ENCODE measurements around the gene WRAP73.
A peak's percentile ranks its signal among the peaks of the same experiment; 100 is the strongest.

Gene WRAP73

GRCh38 chr1:3649342-3650247 lies at the start of gene WRAP73:
Gene WRAP73, minus strand, starts transcription at chr1:3650103. Its CDS starts 104 bp downstream, at chr1:3649999.
- DNase-seq (ENCODE audit: low read depth): peak; percentile 72

GRCh38 chr1:3699596-3699995 lies 49.7 kb upstream of the WRAP73 start:
- no peak for DNase-seq (ENCODE audit: low read depth)

- no peak for DNase-seq (ENCODE audit: low read depth)
Measured at GRCh38 chr1:3698660-3699408, 48.9 kb upstream of the WRAP73 start.

- DNase-seq (ENCODE audit: low read depth): no peak
Measured at GRCh38 chr1:3697810-3698209, 47.9 kb upstream of the WRAP73 start.

- no peak for DNase-seq (ENCODE audit: low read depth)
Measured at GRCh38 chr1:3697104-3697503, 47.2 kb upstream of the WRAP73 start.

- DNase-seq (ENCODE audit: low read depth): no peak
Measured at GRCh38 chr1:3696689-3697088, 46.8 kb upstream of the WRAP73 start.

- DNase-seq (ENCODE audit: low read depth): no peak
Measured at GRCh38 chr1:3695326-3696217, 45.7 kb upstream of the WRAP73 start.

- no peak for DNase-seq (ENCODE audit: low read depth)
Measured at GRCh38 chr1:3693321-3693720, 43.4 kb upstream of the WRAP73 start.

- DNase-seq (ENCODE audit: low read depth): no peak
Measured at GRCh38 chr1:3692598-3692997, 42.7 kb upstream of the WRAP73 start.

GRCh38 chr1:3691421-3692204 lies 41.7 kb upstream of the WRAP73 start:
- no peak for DNase-seq (ENCODE audit: low read depth)

- no peak for DNase-seq (ENCODE audit: low read depth)
Measured at GRCh38 chr1:3690282-3691065, 40.6 kb upstream of the WRAP73 start.

GRCh38 chr1:3689138-3689750 lies 39.3 kb upstream of the WRAP73 start:
- DNase-seq (ENCODE audit: low read depth): no peak

- no peak for DNase-seq (ENCODE audit: low read depth)
Measured at GRCh38 chr1:3688356-3689137, 38.6 kb upstream of the WRAP73 start.

GRCh38 chr1:3687504-3687903 lies 37.6 kb upstream of the WRAP73 start:
- no peak for DNase-seq (ENCODE audit: low read depth)

GRCh38 chr1:3685906-3686305 lies 36.0 kb upstream of the WRAP73 start:
- DNase-seq (ENCODE audit: low read depth): no peak

- DNase-seq (ENCODE audit: low read depth): no peak
Measured at GRCh38 chr1:3685222-3685621, 35.3 kb upstream of the WRAP73 start.

- no peak for DNase-seq (ENCODE audit: low read depth)
Measured at GRCh38 chr1:3683992-3684391, 34.1 kb upstream of the WRAP73 start.

- no peak for DNase-seq (ENCODE audit: low read depth)
Measured at GRCh38 chr1:3683197-3683596, 33.3 kb upstream of the WRAP73 start.
